D721Med (cell line): ENCODE measurements around the gene EDDM3A.

ENCODE experiments used
- DNase-seq: peaks from one replicate; pipeline ENCODE4 v3.0.0; 2011; ENCODE audit warnings: low spot score; ENCODE audit not compliant: insufficient read length
- FAIRE-seq: peaks from 2 replicates; lab custom pipeline; 2011; peaks lifted over from hg19 to GRCh38; lab: Jason Lieb, UNC
- CTCF ChIP-seq: IDR thresholded peaks from 2 replicates; pipeline ENCODE4 v1.5.1; 2012; ENCODE audit warnings: mild to moderate bottlenecking, control low read depth; ENCODE audit not compliant: insufficient read depth; ENCODE audit errors: missing control alignments

The EDDM3A gene

GRCh38 chr14:20706657-20707355 is 38.9 kb upstream of the EDDM3A start:
- FAIRE-seq (no peak), DNase-seq (no peak)
- TF ChIP-seq CTCF = no peak

GRCh38 chr14:20707622-20708021 is 38.1 kb upstream of the EDDM3A start:
- no peak for TF ChIP-seq CTCF
- FAIRE-seq = no peak
- DNase-seq = no peak

GRCh38 chr14:20711261-20711660 is 34.4 kb upstream of the EDDM3A start:
- FAIRE-seq = no peak
- no peak for TF ChIP-seq CTCF
- no peak for DNase-seq

GRCh38 chr14:20711685-20712084 is 34.0 kb upstream of the EDDM3A start:
- TF ChIP-seq CTCF = no peak
- FAIRE-seq = no peak
- no peak for DNase-seq

- no peak for TF ChIP-seq CTCF
- DNase-seq (no peak), FAIRE-seq (no peak)
Measured at GRCh38 chr14:20712904-20713303, 32.8 kb upstream of the EDDM3A start.

- TF ChIP-seq CTCF = no peak
- no peak for FAIRE-seq
Measured at GRCh38 chr14:20714593-20715250, 31.0 kb upstream of the EDDM3A start.

GRCh38 chr14:20719777-20720176 is 25.9 kb upstream of the EDDM3A start:
- no peak for FAIRE-seq

More at GRCh38 chr14:20714593-20715250, 31.0 kb upstream of the EDDM3A start:
- no peak for DNase-seq

More at GRCh38 chr14:20719777-20720176, 25.9 kb upstream of the EDDM3A start:
- DNase-seq = no peak
- TF ChIP-seq CTCF = no peak
